Gastroesophageal sphincter (tissue), 4 donors: ENCODE measurements around the gene CTCF. TPM values are rescaled to one million over a fixed set of nuclear protein-coding genes. Genes with fewer than 3 reads are reported as not detected.

Experiments used
- ATAC-seq: fragments of 150-250 bp; one replicate; pipeline ENCODE4 v1.9.1; 2016; ENCODE audit warnings: mild to moderate bottlenecking, moderate library complexity
- H3K27ac ChIP-seq, 4 donors: fragments of 200-600 bp; sonication (generic) in 3 of 4; 1 replicate in 3 of 4; 2 replicates in 1 of 4; pipeline ENCODE4 v1.5.1; 2016 to 2019
- H3K27me3 ChIP-seq: fragments of 200-600 bp; sonication (generic); one replicate; pipeline ENCODE4 v1.5.1; 2019
- H3K36me3 ChIP-seq, 2 donors: fragments of 200-600 bp; sonication (generic); one replicate each; pipeline ENCODE4 v1.5.1; 2019; ENCODE audit warnings: control low read depth in 1 of 2
- H3K4me1 ChIP-seq, 3 donors: fragments of 200-600 bp; sonication (generic); 1 replicate in 2 of 3; 2 replicates in 1 of 3; pipeline ENCODE4 v1.5.1; 2016 to 2019; ENCODE audit warnings: control low read depth in 2 of 3
- H3K4me3 ChIP-seq, 2 donors: fragments of 200-600 bp; sonication (generic); one replicate each; pipeline ENCODE4 v1.5.1; 2019; ENCODE audit warnings: mild to moderate bottlenecking in 1 of 2, moderate library complexity in 1 of 2
- H3K9me3 ChIP-seq, 3 donors: fragments of 200-600 bp; sonication (generic); one replicate each; pipeline ENCODE4 v1.5.1; 2017 to 2019; ENCODE audit warnings: control low read depth in 2 of 3
- CTCF ChIP-seq, 4 experiments: fragments of 200-600 bp in 2 of 4; fragments of 450-650 bp in 2 of 4; sonication (generic) in 1 of 4; IDR thresholded peaks; one replicate each; pipeline ENCODE4 v1.5.1; 2017 to 2019; ENCODE audit warnings: antibody characterized with exemption in 4 of 4, mild to moderate bottlenecking in 2 of 4, moderate library complexity in 2 of 4
- EP300 ChIP-seq: sonication (generic); formaldehyde crosslinking; IDR thresholded peaks from one replicate; pipeline ENCODE4 v1.6.1; 2017; ENCODE audit warnings: antibody characterized with exemption, mild to moderate bottlenecking
- POLR2A ChIP-seq, 2 donors: fragments of 450-650 bp; IDR thresholded peaks; one replicate each; pipeline ENCODE4 v1.6.1; 2017; ENCODE audit warnings: antibody characterized with exemption in 2 of 2, mild to moderate bottlenecking in 2 of 2, moderate library complexity in 1 of 2
- POLR2AphosphoS5 ChIP-seq: sonication (generic); formaldehyde crosslinking; IDR thresholded peaks from one replicate; pipeline ENCODE4 v1.6.1; 2017; ENCODE audit warnings: antibody characterized with exemption
- WGBS, 2 donors: methylation state at CpG; one replicate each; pipeline ENCODE4 v1.1.5; 2018; ENCODE audit warnings: low coverage in 1 of 2; 5-methylcytosine and 5-hydroxymethylcytosine counted together
- total RNA-seq, 4 donors: library from RNA; depleted of rRNA; stranded (reverse); fragments of >200 nt; gene quantifications; one replicate each; pipeline ENCODE4 v1.1.0, GENCODE V29; 2016

Gene CTCF
- total RNA-seq, 4 donors from 2014 or later = 26.4 to 44.8 (median 41.4) TPM

DNA sequence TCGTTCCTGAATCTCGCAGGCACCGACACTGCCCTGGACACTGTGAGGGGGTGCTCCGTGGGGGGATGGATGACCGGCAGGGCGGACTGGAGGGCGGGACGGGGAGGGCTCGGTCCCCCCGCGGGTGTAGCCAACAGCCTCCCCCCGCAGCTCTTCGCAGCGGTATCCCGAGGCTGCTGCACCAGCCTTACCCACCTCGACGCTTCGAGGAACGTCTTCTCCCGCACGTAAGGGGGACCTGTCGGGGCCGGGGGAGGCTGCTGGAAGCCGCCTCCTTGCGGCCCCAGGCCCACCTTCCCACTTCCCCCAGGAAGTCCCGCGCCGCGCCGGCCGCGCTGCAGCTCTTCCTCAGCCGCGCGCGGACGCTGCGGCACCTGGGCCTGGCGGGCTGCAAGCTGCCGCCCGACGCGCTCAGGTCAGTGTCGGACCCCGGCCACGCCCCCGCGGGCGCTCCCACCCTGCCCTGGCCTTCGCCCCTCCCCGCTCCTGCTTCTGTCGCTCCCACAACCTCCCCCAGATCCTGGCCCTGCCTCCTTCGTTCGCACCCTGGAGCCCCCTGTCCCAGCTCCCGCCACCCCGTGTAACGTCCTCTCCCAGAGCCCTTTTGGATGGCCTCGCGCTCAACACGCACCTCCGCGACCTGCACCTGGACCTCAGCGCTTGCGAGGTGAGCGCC is 85.9 kb downstream of the CTCF start:
- H3K36me3 ChIP-seq = no peaks in the 10 kb centered on the region
- H3K27ac ChIP-seq = no peak overlapping the region
- WGBS, 2 donors = 10% methylated on average over 9 of the region's 65 CpGs; no CpG with 5 or more reads in 1 of the 2 donors
- peaks cover 92% of the 10 kb centered on the region for H3K27me3 ChIP-seq
- ATAC-seq = no peak
- H3K4me3 ChIP-seq = no peak overlapping the region
- no peaks in the 10 kb centered on the region for H3K9me3 ChIP-seq
- TF ChIP-seq EP300 (no peak), POLR2AphosphoS5 (no peak), POLR2A (IDR thresholded peaks at IDR 0.05) (no peak), CTCF (IDR thresholded peaks at IDR 0.05) (no peak)
- peaks cover under 1 to 41% (median 9%) of the 10 kb centered on the region in 3 donors for H3K4me1 ChIP-seq

DNA sequence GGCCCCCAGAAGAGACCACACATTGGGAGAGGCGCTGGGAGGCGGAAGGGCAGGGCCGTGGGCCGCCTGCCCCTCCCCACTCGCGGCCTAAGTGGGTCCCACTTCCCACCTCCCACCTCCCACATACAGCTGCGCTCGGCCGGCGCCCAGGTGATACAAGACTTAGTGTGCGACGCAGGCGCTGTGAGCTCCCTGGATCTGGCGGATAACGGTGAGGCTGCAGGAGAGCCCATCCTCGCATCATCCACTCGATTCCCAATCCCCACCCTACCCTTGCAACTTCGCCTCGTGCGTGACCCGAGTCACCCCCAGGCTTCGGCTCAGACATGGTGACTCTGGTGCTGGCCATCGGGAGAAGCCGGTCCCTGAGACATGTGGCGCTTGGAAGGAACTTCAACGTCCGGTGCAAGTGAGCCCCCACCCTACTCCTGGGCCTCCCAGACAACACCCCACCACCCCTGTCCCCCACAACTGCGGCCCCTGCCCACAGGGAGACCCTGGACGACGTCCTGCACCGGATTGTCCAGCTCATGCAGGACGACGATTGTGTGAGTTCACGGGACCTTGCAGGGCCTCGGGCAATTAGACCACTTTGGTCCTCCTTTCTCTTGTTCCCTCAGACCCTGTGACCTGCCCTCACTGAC is 86.6 kb downstream of the CTCF start:
- WGBS, 2 donors = 10 to 12% methylated on average over 2 to 7 of the region's 35 CpGs
- TF ChIP-seq POLR2A (IDR thresholded peaks at IDR 0.05) (no peak), CTCF (IDR thresholded peaks at IDR 0.05) (no peak), EP300 (no peak), POLR2AphosphoS5 (no peak)
- ATAC-seq = no peak
- H3K27ac ChIP-seq = no peak overlapping the region
- H3K36me3 ChIP-seq = no peaks in the 10 kb centered on the region
- H3K4me3 ChIP-seq = no peak overlapping the region
- H3K27me3 ChIP-seq = peaks cover 98% of the 10 kb centered on the region
- peaks cover 5 to 47% (median 15%) of the 10 kb centered on the region in 3 donors for H3K4me1 ChIP-seq
- H3K9me3 ChIP-seq = no peaks in the 10 kb centered on the region

- TF ChIP-seq POLR2A (IDR thresholded peaks at IDR 0.05) (no peak), EP300 (no peak)
- H3K27ac ChIP-seq = no peak overlapping the region
- H3K36me3 ChIP-seq = no peaks in the 10 kb centered on the region
- H3K4me3 ChIP-seq = no peak overlapping the region
- WGBS, 2 donors = 10% methylated on average over 2 of the region's 34 CpGs; no CpG with 5 or more reads in 1 of the 2 donors
- peaks cover 100% of the 10 kb centered on the region for H3K27me3 ChIP-seq
- no peak for ATAC-seq
- H3K4me1 ChIP-seq = peaks cover 5 to 48% (median 15%) of the 10 kb centered on the region in 3 donors
- no peaks in the 10 kb centered on the region for H3K9me3 ChIP-seq
Observed at GRCh38 chr16:67649494-67649931, 87.2 kb downstream of the CTCF start.

- Histone ChIP-seq H3K27ac (no peak overlapping the region), H3K4me1 (peaks cover 5 to 43% (median 11%) of the 10 kb centered on the region in 3 donors), H3K9me3 (no peaks in the 10 kb centered on the region), H3K36me3 (no peaks in the 10 kb centered on the region), H3K4me3 (no peak overlapping the region), H3K27me3 (peaks cover 100% of the 10 kb centered on the region)
- no peak for TF ChIP-seq POLR2AphosphoS5
- TF ChIP-seq POLR2A (IDR thresholded peaks at IDR 0.05) = no peak
- TF ChIP-seq CTCF (IDR thresholded peaks at IDR 0.05) = no peak
- TF ChIP-seq EP300 = no peak
- ATAC-seq = no peak
- 45% methylated on average over 4 of the region's 8 CpGs; no CpG with 5 or more reads in 1 of the 2 donors for WGBS, 2 donors
Observed at GRCh38 chr16:67650023-67650422, 87.7 kb downstream of the CTCF start.

DNA sequence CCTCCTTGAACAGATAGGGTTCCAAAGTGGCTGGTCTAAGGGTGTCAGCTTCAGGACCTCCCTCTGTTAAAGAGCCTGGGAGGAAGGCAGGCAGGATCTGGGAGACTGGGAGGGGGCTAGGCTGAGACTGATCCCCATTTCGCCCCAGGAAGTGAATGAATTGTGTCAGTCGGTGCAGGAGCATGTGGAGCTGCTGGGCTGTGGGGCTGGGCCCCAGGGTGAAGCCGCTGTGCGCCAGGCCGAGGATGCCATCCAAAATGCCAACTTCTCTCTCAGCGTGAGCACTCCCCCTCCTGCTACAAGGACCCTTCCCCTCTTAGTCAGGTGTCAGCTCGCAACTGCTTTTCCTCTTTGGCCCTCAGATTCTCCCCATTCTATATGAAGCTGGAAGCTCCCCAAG is 88.7 kb downstream of the CTCF start:
- WGBS, 2 donors = 96 to 100% methylated on average over 1 to 7 of the region's 7 CpGs
- no peak for ATAC-seq
- Histone ChIP-seq H3K36me3 (no peaks in the 10 kb centered on the region), H3K27me3 (peaks cover 97% of the 10 kb centered on the region), H3K4me1 (peaks cover 5 to 40% (median 8%) of the 10 kb centered on the region in 3 donors), H3K9me3 (no peaks in the 10 kb centered on the region), H3K27ac (no peak overlapping the region), H3K4me3 (no peak overlapping the region)
- TF ChIP-seq POLR2AphosphoS5 = no peak
- no peak for TF ChIP-seq CTCF (IDR thresholded peaks at IDR 0.05)
- no peak for TF ChIP-seq POLR2A (IDR thresholded peaks at IDR 0.05)
- TF ChIP-seq EP300 = no peak
